ENCODE measurements around the gene SNED1.

DNA sequence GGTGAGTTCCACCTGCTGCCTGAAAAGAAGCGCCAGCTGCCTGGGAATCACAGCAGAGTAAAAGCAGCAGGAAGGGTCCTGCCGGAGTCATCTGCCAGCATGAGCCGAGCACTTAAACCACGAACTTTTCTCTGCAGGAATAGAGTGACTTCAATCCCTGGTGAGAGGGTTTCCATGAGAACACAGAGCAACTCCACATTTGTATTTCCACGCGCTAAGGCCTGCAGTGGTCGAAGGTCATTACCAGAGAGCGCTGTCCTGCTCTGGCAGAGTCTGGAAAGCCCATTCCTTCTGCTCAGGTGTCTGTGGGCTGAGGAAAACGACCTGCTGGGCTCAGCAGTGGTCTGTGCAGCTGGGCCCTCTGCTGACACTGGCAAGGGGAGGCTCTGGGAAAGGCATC is 144.2 kb downstream of the SNED1 start:
- TF ChIP-seq, protein P1, sequence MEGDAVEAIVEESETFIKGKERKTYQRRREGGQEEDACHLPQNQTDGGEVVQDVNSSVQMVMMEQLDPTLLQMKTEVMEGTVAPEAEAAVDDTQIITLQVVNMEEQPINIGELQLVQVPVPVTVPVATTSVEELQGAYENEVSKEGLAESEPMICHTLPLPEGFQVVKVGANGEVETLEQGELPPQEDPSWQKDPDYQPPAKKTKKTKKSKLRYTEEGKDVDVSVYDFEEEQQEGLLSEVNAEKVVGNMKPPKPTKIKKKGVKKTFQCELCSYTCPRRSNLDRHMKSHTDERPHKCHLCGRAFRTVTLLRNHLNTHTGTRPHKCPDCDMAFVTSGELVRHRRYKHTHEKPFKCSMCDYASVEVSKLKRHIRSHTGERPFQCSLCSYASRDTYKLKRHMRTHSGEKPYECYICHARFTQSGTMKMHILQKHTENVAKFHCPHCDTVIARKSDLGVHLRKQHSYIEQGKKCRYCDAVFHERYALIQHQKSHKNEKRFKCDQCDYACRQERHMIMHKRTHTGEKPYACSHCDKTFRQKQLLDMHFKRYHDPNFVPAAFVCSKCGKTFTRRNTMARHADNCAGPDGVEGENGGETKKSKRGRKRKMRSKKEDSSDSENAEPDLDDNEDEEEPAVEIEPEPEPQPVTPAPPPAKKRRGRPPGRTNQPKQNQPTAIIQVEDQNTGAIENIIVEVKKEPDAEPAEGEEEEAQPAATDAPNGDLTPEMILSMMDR (tag by site-specific recombination; IDR thresholded peaks at IDR 0.05) = no peak
- TF ChIP-seq, protein P2, sequence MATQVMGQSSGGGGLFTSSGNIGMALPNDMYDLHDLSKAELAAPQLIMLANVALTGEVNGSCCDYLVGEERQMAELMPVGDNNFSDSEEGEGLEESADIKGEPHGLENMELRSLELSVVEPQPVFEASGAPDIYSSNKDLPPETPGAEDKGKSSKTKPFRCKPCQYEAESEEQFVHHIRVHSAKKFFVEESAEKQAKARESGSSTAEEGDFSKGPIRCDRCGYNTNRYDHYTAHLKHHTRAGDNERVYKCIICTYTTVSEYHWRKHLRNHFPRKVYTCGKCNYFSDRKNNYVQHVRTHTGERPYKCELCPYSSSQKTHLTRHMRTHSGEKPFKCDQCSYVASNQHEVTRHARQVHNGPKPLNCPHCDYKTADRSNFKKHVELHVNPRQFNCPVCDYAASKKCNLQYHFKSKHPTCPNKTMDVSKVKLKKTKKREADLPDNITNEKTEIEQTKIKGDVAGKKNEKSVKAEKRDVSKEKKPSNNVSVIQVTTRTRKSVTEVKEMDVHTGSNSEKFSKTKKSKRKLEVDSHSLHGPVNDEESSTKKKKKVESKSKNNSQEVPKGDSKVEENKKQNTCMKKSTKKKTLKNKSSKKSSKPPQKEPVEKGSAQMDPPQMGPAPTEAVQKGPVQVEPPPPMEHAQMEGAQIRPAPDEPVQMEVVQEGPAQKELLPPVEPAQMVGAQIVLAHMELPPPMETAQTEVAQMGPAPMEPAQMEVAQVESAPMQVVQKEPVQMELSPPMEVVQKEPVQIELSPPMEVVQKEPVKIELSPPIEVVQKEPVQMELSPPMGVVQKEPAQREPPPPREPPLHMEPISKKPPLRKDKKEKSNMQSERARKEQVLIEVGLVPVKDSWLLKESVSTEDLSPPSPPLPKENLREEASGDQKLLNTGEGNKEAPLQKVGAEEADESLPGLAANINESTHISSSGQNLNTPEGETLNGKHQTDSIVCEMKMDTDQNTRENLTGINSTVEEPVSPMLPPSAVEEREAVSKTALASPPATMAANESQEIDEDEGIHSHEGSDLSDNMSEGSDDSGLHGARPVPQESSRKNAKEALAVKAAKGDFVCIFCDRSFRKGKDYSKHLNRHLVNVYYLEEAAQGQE (tag by site-specific recombination; IDR thresholded peaks at IDR 0.05) = no peak
- no peak for TF ChIP-seq ZNF174 (tag by site-specific recombination; IDR thresholded peaks at IDR 0.05)
- no peak for TF ChIP-seq ZNF121 (tag by site-specific recombination; IDR thresholded peaks at IDR 0.05)
- no peak for TF ChIP-seq YY1 (tag by site-specific recombination; IDR thresholded peaks at IDR 0.05)
- no peak for TF ChIP-seq ZNF292 (tag by site-specific recombination; IDR thresholded peaks at IDR 0.05; ENCODE audit: borderline replicate concordance, low read depth)
- no peak for TF ChIP-seq KLF7 (tag by site-specific recombination; IDR thresholded peaks at IDR 0.05; ENCODE audit: borderline replicate concordance)
- no peak for TF ChIP-seq YY2 (tag by site-specific recombination; IDR thresholded peaks at IDR 0.05)
